Bone marrow (tissue), 2 donors: ENCODE results near the gene PHACTR1.
A peak's percentile ranks its signal among the peaks of the same experiment; 100 is the strongest.
"Not testable (repeated sequence)": the region's sequence is repeated elsewhere in the genome, so short reads cannot be mapped to it uniquely, and the experiment has no call there.

ENCODE experiments used
- DNase-seq, 2 donors: peaks; one replicate each; lab custom pipeline; 2025; lab: John Stamatoyannopoulos, UW

The PHACTR1 gene

GRCh38 chr6:13311155-13311554 lies 594.6 kb downstream of the PHACTR1 start:
- no peak for DNase-seq

- no peak for DNase-seq
These were observed 598.2 kb downstream of the PHACTR1 start for GRCh38 chr6:13314806-13315205.

- no peak for DNase-seq
These were observed 599.3 kb downstream of the PHACTR1 start for GRCh38 chr6:13315896-13316295.

GRCh38 chr6:13318821-13319220 lies 602.3 kb downstream of the PHACTR1 start:
- DNase-seq: no peak

GRCh38 chr6:13319891-13320564 lies 603.5 kb downstream of the PHACTR1 start:
- no peak for DNase-seq

GRCh38 chr6:13326031-13326586 lies 609.5 kb downstream of the PHACTR1 start:
- not testable (repeated sequence) for DNase-seq

- DNase-seq: peak in 1 of 2 donors; percentile 16
These were observed 611.1 kb downstream of the PHACTR1 start for GRCh38 chr6:13327691-13328075.

GRCh38 chr6:13328076-13328874 lies 611.7 kb downstream of the PHACTR1 start, which contains the start of gene TBC1D7:
TBC1D7 (minus strand) TSS chr6:13328537; CDS start chr6:13326898, 1,639 bp downstream.
- DNase-seq: peak; percentile 79 to 85

GRCh38 chr6:13328875-13329183 lies 612.3 kb downstream of the PHACTR1 start:
- DNase-seq: no peak

- peak in 1 of 2 donors; percentile 39 for DNase-seq
These were observed 615.2 kb downstream of the PHACTR1 start for GRCh38 chr6:13331516-13332348.

- DNase-seq: no peak
These were observed 615.8 kb downstream of the PHACTR1 start for GRCh38 chr6:13332349-13332706.

- DNase-seq: peak in 1 of 2 donors; percentile 56
These were observed 618.4 kb downstream of the PHACTR1 start for GRCh38 chr6:13334953-13335352.

GRCh38 chr6:13336553-13336952 lies 620.0 kb downstream of the PHACTR1 start:
- DNase-seq: peak; percentile 43 to 57

GRCh38 chr6:13338038-13338437 lies 621.5 kb downstream of the PHACTR1 start:
- peak in 1 of 2 donors; percentile 24 for DNase-seq
